Adrenal gland (tissue), 12 donors: Measurements from ENCODE around the gene ERBB4. TPM values are rescaled to one million over a fixed set of nuclear protein-coding genes. Genes with fewer than 3 reads are reported as not detected.

Experiments used
- DNase-seq, 7 donors: peaks; one replicate each; pipeline ENCODE4 v3.0.0-alpha.2; 2019 to 2020
- H3K27ac ChIP-seq, 5 donors: fragments of 200-600 bp; sonication (generic) in 4 of 5; 1 replicate in 3 of 5; 2 replicates in 2 of 5; pipeline versions ENCODE4 v1.5.1 to v1.8.0; 2016 to 2020; ENCODE audit warnings: mild to moderate bottlenecking in 1 of 5
- H3K27me3 ChIP-seq: fragments of 200-600 bp; 2 replicates; pipeline ENCODE4 v1.8.0; 2021
- H3K36me3 ChIP-seq, 2 donors: fragments of 200-600 bp; replicated peaks in 1 of 2; 1 replicate in 1 of 2; 2 replicates in 1 of 2; pipeline versions ENCODE4 v1.5.1 to v1.8.0; 2018 to 2022
- H3K4me1 ChIP-seq, 2 donors: fragments of 200-600 bp; replicated peaks in 1 of 2; 1 replicate in 1 of 2; 2 replicates in 1 of 2; pipeline versions ENCODE4 v1.5.1 to v1.8.0; 2018 to 2021
- H3K4me3 ChIP-seq, 4 donors: fragments of 200-600 bp; sonication (generic) in 3 of 4; one replicate each; pipeline ENCODE4 v1.5.1; 2016 to 2018
- H3K9me3 ChIP-seq, 3 donors: fragments of 200-600 bp; sonication (generic) in 1 of 3; replicated peaks in 1 of 3; 1 replicate in 2 of 3; 2 replicates in 1 of 3; pipeline versions ENCODE4 v1.5.1 to v1.8.0; 2016 to 2021
- CTCF ChIP-seq, 6 experiments: fragments of 450-650 bp in 4 of 6; fragments of 200-600 bp in 2 of 6; sonication (generic) in 1 of 6; IDR thresholded peaks; 1 replicate in 5 of 6; 2 replicates in 1 of 6; pipeline versions ENCODE4 v1.5.1 to v1.8.0; 2016 to 2021; ENCODE audit warnings: antibody characterized with exemption in 6 of 6, mild to moderate bottlenecking in 2 of 6, moderate library complexity in 1 of 6
- POLR2A ChIP-seq, 2 donors: fragments of 450-650 bp; IDR thresholded peaks; one replicate each; pipeline ENCODE4 v1.6.1; 2017; ENCODE audit warnings: antibody characterized with exemption in 2 of 2, mild to moderate bottlenecking in 2 of 2, moderate library complexity in 1 of 2
- WGBS, 4 donors: extraction: QIAGEN DNeasy Blood & Tissue Kit in 2 of 4; methylation state at CpG; one replicate each; pipeline versions ENCODE4 v1.1.5 to v1.1.7; 2013 to 2017; 5-methylcytosine and 5-hydroxymethylcytosine counted together
- intact Hi-C, 2 donors: fragments of 100-400 bp; cut with DNase I; formaldehyde crosslinking; loops; one replicate each; pipeline versions ENCODE4 v1.14.1 to v1.15.0; 2022 to 2023
- polyA plus RNA-seq, 3 donors: library from polyadenylated mRNA; stranded (reverse); fragments of 200-250 nt in 2 of 3; fragments of 350-450 nt in 1 of 3; fragmentation: Illumina TruSeq in 1 of 3; extraction: RNeasy Lipid Tissue Mini Kit (QIAGEN cat#74804) in 1 of 3; gene quantifications; one replicate each; pipeline ENCODE4 v1.2.3, GENCODE V29; 2013 to 2014
- total RNA-seq, 9 donors: library from RNA; depleted of rRNA in 4 of 9; stranded (reverse); fragments of >200 nt in 4 of 9; fragments of 120-200 nt in 1 of 9; fragmentation: NEBNext Ultra II Directional in 1 of 9; extraction: Animal tissue kit (Norgen Biotek cat#: 25700) in 1 of 9; gene quantifications; one replicate each; pipeline versions ENCODE4 v1.1.0 to v1.2.4, GENCODE V29; 2013 to 2023
- donor health status: healthy with polysubstance abuse.
- donor health status: Bipolar disorder and iron deficiency.
- donor health status: DM: yes; HTN: yes; CAD: no.
- donor health status: DM: no; HTN: no; CAD: no.
- donor health status: DM: no; HTN: no; CAD: no.
- donor health status: DM: yes; HTN: yes; CAD: no.

Gene ERBB4
- total and polyA plus RNA-seq, 12 donors = 0.06 to 2.9 (median 0.49) TPM

DNA sequence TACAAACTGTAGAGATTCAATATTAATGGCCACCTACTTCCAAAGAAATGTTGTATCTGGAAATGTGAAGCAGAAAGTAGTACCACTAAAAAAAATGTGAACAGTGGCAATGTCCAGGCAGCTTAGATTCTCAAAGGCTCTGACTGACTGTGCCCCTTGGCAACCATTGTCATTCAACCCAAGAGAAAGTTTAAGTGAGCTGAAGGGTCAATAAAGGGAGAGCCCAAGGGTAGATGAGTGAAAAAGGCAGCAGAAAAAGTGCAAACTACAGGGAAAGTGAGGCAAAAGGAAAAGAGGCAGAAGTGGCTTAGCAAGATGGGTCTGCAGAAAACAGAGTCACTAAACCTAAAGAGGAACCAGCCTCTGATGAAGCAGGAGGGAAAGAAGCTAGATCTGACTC is 1179.3 kb downstream of the ERBB4 start:
- DNase-seq = no peak
- H3K27me3 ChIP-seq = no peaks in the 10 kb centered on the region
- no peaks in the 10 kb centered on the region for H3K4me1 ChIP-seq
- H3K4me3 ChIP-seq = no peak overlapping the region
- intact Hi-C loops = no loop called here
- H3K9me3 ChIP-seq = no peaks in the 10 kb centered on the region
- no peaks in the 10 kb centered on the region for H3K36me3 ChIP-seq
- no peak for TF ChIP-seq CTCF (IDR thresholded peaks at IDR 0.05)
- TF ChIP-seq POLR2A (IDR thresholded peaks at IDR 0.05) = no peak
- H3K27ac ChIP-seq = no peak overlapping the region

DNA sequence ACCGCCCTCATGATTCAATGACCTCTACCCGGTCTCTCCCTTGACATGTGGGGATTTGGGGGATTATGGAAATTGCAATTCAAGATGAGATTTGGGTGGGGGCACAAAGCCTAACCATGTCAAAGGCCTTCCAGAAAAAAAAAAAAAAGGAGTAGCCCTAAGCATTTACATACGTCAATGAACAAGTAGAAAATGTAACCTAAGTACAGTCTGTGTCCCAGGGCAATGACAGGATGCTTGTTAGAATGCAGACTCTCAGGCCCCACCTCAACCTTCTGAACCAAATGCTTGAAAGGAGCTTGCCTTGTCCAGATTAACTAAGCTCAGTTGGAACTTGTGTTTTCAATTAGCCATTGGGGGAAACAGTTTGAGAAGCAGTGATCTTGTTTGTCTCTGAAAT is 1180.1 kb downstream of the ERBB4 start:
- WGBS, 4 donors = 70 to 83% (median 76%) methylated on average over 3 of the region's 3 CpGs
- no peak for DNase-seq
- Histone ChIP-seq H3K4me1 (no peaks in the 10 kb centered on the region), H3K27me3 (no peaks in the 10 kb centered on the region), H3K36me3 (no peaks in the 10 kb centered on the region), H3K4me3 (no peak overlapping the region), H3K9me3 (no peaks in the 10 kb centered on the region), H3K27ac (no peak overlapping the region)
- TF ChIP-seq CTCF (IDR thresholded peaks at IDR 0.05) (no peak), POLR2A (IDR thresholded peaks at IDR 0.05) (no peak)
- intact Hi-C loops = no loop called here

DNA sequence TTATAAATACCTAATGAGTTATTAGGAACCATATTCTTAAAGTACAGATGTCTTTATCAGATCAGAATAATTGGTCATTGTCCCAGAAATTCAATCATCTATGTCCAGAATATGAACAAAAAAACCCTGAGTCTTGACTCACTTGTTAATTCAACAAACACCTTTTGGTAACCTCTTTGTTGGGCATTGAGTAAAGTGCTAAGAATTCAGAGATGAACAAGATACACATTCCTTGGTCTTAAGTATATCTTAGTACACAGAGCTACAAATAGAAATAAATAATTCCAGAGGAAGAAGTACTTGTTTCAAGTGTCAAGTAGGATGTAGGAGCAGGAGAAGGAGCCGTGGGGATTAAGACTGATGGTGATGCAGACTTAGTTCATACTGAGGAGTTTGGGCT is 1184.1 kb downstream of the ERBB4 start:
- 57 to 90% (median 73%) methylated on average over 1 of the region's 1 CpG for WGBS, 4 donors
- no peaks in the 10 kb centered on the region for H3K27me3 ChIP-seq
- TF ChIP-seq POLR2A (IDR thresholded peaks at IDR 0.05) (no peak), CTCF (IDR thresholded peaks at IDR 0.05) (no peak)
- no peaks in the 10 kb centered on the region for H3K36me3 ChIP-seq
- intact Hi-C loops = no loop called here
- no peak overlapping the region for H3K27ac ChIP-seq
- H3K4me3 ChIP-seq = no peak overlapping the region
- H3K9me3 ChIP-seq = no peaks in the 10 kb centered on the region
- no peak for DNase-seq
- H3K4me1 ChIP-seq = no peaks in the 10 kb centered on the region

DNA sequence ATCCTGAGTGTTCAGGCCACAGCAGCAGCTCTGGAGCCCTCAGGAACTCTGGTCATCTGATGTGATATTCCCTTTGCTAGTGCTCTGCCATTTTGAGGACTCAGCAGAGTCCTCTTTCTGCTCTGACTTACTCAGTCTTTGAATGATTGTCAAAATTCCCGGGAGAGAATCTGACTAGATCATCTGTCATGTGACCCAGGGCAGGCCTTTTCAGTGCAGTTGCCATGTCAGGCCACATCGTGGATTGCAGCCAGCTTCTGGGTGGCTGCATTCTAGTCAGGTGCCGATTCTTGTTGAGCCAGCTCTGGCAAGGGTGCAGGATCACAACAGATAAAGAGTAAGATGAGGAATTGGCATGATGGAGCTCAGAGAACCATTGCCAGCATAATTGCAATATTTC is 1186.6 kb downstream of the ERBB4 start:
- Histone ChIP-seq H3K4me1 (no peaks in the 10 kb centered on the region), H3K9me3 (no peaks in the 10 kb centered on the region), H3K4me3 (no peak overlapping the region), H3K27ac (no peak overlapping the region), H3K27me3 (no peaks in the 10 kb centered on the region), H3K36me3 (no peaks in the 10 kb centered on the region)
- intact Hi-C loops = no loop called here
- WGBS, 4 donors = 29 to 58% (median 38%) methylated on average over 3 of the region's 3 CpGs
- peak in 1 of 7 donors; percentile 15 for DNase-seq
- TF ChIP-seq POLR2A (IDR thresholded peaks at IDR 0.05) (no peak), CTCF (IDR thresholded peaks at IDR 0.05) (no peak)
